Glomerular endothelial cell (primary cell): ENCODE measurements around the gene BANK1. TPM values are rescaled to one million over a fixed set of nuclear protein-coding genes. Genes with fewer than 3 reads are reported as not detected.
"Not testable (repeated sequence)": the region's sequence is repeated elsewhere in the genome, so short reads cannot be mapped to it uniquely, and the experiment has no call there.

Experiments
- DNase-seq: peaks from one replicate; pipeline ENCODE4 v3.0.0-alpha.2; 2011; ENCODE audit warnings: low read depth, low spot score; ENCODE audit errors: extremely low read depth
- total RNA-seq: library from RNA; depleted of rRNA; stranded (reverse); fragments of >200 nt; gene quantifications from 2 replicates; pipeline ENCODE4 v1.2.3, GENCODE V29; 2015

Gene BANK1
- total RNA-seq, 1 donor from 2014 or later = 0.18 TPM

- no peak for DNase-seq
Measured at GRCh38 chr4:101885574-101885973, 95.0 kb downstream of the BANK1 start.

GRCh38 chr4:101886826-101887225, 96.3 kb downstream of the BANK1 start:
- DNase-seq = no peak

- DNase-seq = no peak
Measured at GRCh38 chr4:101888472-101888871, 97.9 kb downstream of the BANK1 start.

GRCh38 chr4:101905527-101905926, 115.0 kb downstream of the BANK1 start:
- not testable (repeated sequence) for DNase-seq

GRCh38 chr4:101910786-101911373, 120.3 kb downstream of the BANK1 start:
- DNase-seq = no peak

GRCh38 chr4:101911616-101912015, 121.1 kb downstream of the BANK1 start:
- no peak for DNase-seq

GRCh38 chr4:101914761-101915160, 124.2 kb downstream of the BANK1 start:
- no peak for DNase-seq

GRCh38 chr4:101919373-101919977, 128.9 kb downstream of the BANK1 start:
- DNase-seq = no peak

GRCh38 chr4:101921370-101921769, 130.8 kb downstream of the BANK1 start:
- DNase-seq = no peak

GRCh38 chr4:101931619-101932018, 141.1 kb downstream of the BANK1 start:
- DNase-seq = no peak

GRCh38 chr4:101933855-101934254, 143.3 kb downstream of the BANK1 start:
- DNase-seq = no peak

- no peak for DNase-seq
Measured at GRCh38 chr4:101938836-101939235, 148.3 kb downstream of the BANK1 start.

- no peak for DNase-seq
Measured at GRCh38 chr4:101941816-101942358, 151.4 kb downstream of the BANK1 start.

GRCh38 chr4:101942891-101943290, 152.4 kb downstream of the BANK1 start:
- DNase-seq = no peak

GRCh38 chr4:101944649-101945048, 154.1 kb downstream of the BANK1 start:
- DNase-seq = no peak

- no peak for DNase-seq
Measured at GRCh38 chr4:101948055-101948454, 157.5 kb downstream of the BANK1 start.

GRCh38 chr4:101948951-101949350, 158.4 kb downstream of the BANK1 start:
- no peak for DNase-seq

GRCh38 chr4:101950258-101950979, 159.9 kb downstream of the BANK1 start:
- DNase-seq = no peak

GRCh38 chr4:101952985-101953384, 162.5 kb downstream of the BANK1 start:
- DNase-seq = no peak

GRCh38 chr4:101953949-101954348, 163.4 kb downstream of the BANK1 start:
- DNase-seq = no peak

GRCh38 chr4:101954351-101954750, 163.8 kb downstream of the BANK1 start:
- DNase-seq = no peak
